Measurements from ENCODE around the gene RNF181.

- TF ChIP-seq CHD2 (IDR thresholded peaks at IDR 0.05; ENCODE audit: low read length) (no peak), BCL11A (IDR thresholded peaks at IDR 0.05; ENCODE audit: low read depth in 2 of 2, low read length in 2 of 2) (no peak), SUZ12 (IDR thresholded peaks at IDR 0.05; ENCODE audit: low read length) (no peak), CTCF (IDR thresholded peaks at IDR 0.05; ENCODE audit: control extremely low read depth in 1 of 3, insufficient read depth in 1 of 3, low read depth in 1 of 3, low read length in 3 of 3) (no peak)
Observed at GRCh38 chr2:85604568-85605339, 9.2 kb downstream of the RNF181 start.

All from H1 (cell line).